ENCODE results near the gene MYH8.

MYH8 gene

GRCh38 chr17:10421900-10422542 lies at the start of gene MYH8:
MYH8 (minus strand) TSS chr17:10421950; CDS start chr17:10420227, 1,723 bp downstream.
- no peak for DNase-seq (ENCODE audit: low read depth)

GRCh38 chr17:10469459-10469858 lies 47.7 kb upstream of the MYH8 start, which contains the start of gene MYH4:
MYH4 (minus strand) TSS chr17:10469559; CDS start chr17:10466745, 2,814 bp downstream.
- DNase-seq (ENCODE audit: low read depth): no peak

- no peak for DNase-seq (ENCODE audit: low read depth)
These were observed 41.7 kb upstream of the MYH8 start for GRCh38 chr17:10463402-10463801.

GRCh38 chr17:10460062-10460461 lies 38.3 kb upstream of the MYH8 start:
- no peak for DNase-seq (ENCODE audit: low read depth)

GRCh38 chr17:10458701-10459100 lies 37.0 kb upstream of the MYH8 start:
- no peak for DNase-seq (ENCODE audit: low read depth)

- DNase-seq (ENCODE audit: low read depth): no peak
These were observed 36.2 kb upstream of the MYH8 start for GRCh38 chr17:10457952-10458351.

- no peak for DNase-seq (ENCODE audit: low read depth)
These were observed 25.5 kb upstream of the MYH8 start for GRCh38 chr17:10447026-10447931.

- DNase-seq (ENCODE audit: low read depth): no peak
These were observed 18.1 kb upstream of the MYH8 start for GRCh38 chr17:10439816-10440215.

- DNase-seq (ENCODE audit: low read depth): no peak
These were observed 13.3 kb upstream of the MYH8 start for GRCh38 chr17:10435096-10435495.

- no peak for DNase-seq (ENCODE audit: low read depth)
These were observed 7.8 kb upstream of the MYH8 start for GRCh38 chr17:10429421-10430045.

GRCh38 chr17:10428781-10429180 lies 7.0 kb upstream of the MYH8 start:
- DNase-seq (ENCODE audit: low read depth): no peak

- DNase-seq (ENCODE audit: low read depth): no peak
These were observed 539 bp downstream of the MYH8 start for GRCh38 chr17:10421211-10421610.

- DNase-seq (ENCODE audit: low read depth): no peak
These were observed 939 bp downstream of the MYH8 start for GRCh38 chr17:10420811-10421210.

- no peak for DNase-seq (ENCODE audit: low read depth)
These were observed 4.3 kb downstream of the MYH8 start for GRCh38 chr17:10417431-10417830.

- DNase-seq (ENCODE audit: low read depth): no peak
These were observed 6.6 kb downstream of the MYH8 start for GRCh38 chr17:10415161-10415560.

- no peak for DNase-seq (ENCODE audit: low read depth)
These were observed 18.2 kb downstream of the MYH8 start for GRCh38 chr17:10403589-10403988.

- DNase-seq (ENCODE audit: low read depth): no peak
These were observed 23.4 kb downstream of the MYH8 start for GRCh38 chr17:10398352-10398751.

- no peak for DNase-seq (ENCODE audit: low read depth)
These were observed 25.1 kb downstream of the MYH8 start for GRCh38 chr17:10396524-10397163.

GRCh38 chr17:10394201-10394887 lies 27.4 kb downstream of the MYH8 start:
- no peak for DNase-seq (ENCODE audit: low read depth)

GRCh38 chr17:10392880-10393279 lies 28.9 kb downstream of the MYH8 start:
- DNase-seq (ENCODE audit: low read depth): no peak

GRCh38 chr17:10385871-10386270 lies 35.9 kb downstream of the MYH8 start:
- DNase-seq (ENCODE audit: low read depth): no peak

- no peak for DNase-seq (ENCODE audit: low read depth)
These were observed 37.6 kb downstream of the MYH8 start for GRCh38 chr17:10384175-10384574.
